HCT116 (cell line): ENCODE data around the gene DAP.

Experiments
- CEBPB ChIP-seq: IDR thresholded peaks from 2 replicates; pipeline ENCODE4 v1.6.1; 2012; ENCODE audit warnings: low read depth
- EZH2 ChIP-seq: fragments of 200-600 bp; sonication (generic); IDR thresholded peaks from 2 replicates; pipeline ENCODE4 v1.6.1; 2017; ENCODE audit warnings: antibody characterized with exemption, mixed run types
- POLR2A ChIP-seq: IDR thresholded peaks from 2 replicates; pipeline ENCODE4 v1.7.0; 2011; ENCODE audit warnings: borderline replicate concordance; ENCODE audit not compliant: insufficient read depth, insufficient read length; ENCODE audit errors: extremely low read depth
- POLR2AphosphoS5 ChIP-seq: IDR thresholded peaks from 2 replicates; pipeline ENCODE4 v1.6.1; 2011; ENCODE audit warnings: mild to moderate bottlenecking, low read depth, low read length, moderate library complexity
- SP1 ChIP-seq: IDR thresholded peaks from 2 replicates; pipeline ENCODE4 v1.6.1; 2012; ENCODE audit warnings: low read depth
- TF ChIP-seq, protein P1 (sequence below), 3 experiments: fragments of 200-600 bp in 1 of 3; sonication (generic) in 1 of 3; IDR thresholded peaks in 2 of 3; conservative IDR thresholded peaks in 1 of 3; 2 replicates each; pipeline ENCODE4 v1.5.1; 2012 to 2017; ENCODE audit warnings: low read depth in 2 of 3, low read length in 2 of 3, antibody characterized with exemption in 1 of 3, borderline replicate concordance in 1 of 3, control low read depth in 1 of 3, mild to moderate bottlenecking in 1 of 3, mixed read lengths in 1 of 3, mixed run types in 1 of 3, moderate library complexity in 1 of 3; ENCODE audit not compliant: insufficient read depth in 1 of 3
- TF ChIP-seq, protein P2 (sequence below): IDR thresholded peaks from 2 replicates; pipeline ENCODE4 v1.6.1; 2012
- TF ChIP-seq, protein P3 (sequence below): IDR thresholded peaks from 2 replicates; pipeline ENCODE4 v1.6.1; 2012

DNA sequence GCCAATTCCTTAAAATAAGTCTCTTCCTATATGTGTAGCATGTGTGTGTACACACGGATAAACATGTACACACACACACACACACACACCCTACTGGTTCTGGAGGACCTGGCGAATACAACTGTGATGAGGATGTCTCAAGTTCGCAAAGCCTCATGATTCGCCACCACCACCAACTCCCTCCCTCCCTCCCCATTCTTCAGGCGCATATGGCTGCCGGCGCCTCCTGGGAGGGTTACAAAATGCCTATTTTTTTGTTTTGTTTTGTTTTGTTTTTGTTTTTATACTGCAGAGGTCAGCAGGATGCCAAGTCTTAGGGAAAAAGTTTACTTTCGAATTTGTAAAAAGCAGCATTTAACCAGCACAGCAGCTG lies 88.0 kb downstream of the DAP start:
- TF ChIP-seq POLR2A (no peak), EZH2 (no peak), POLR2AphosphoS5 (no peak), CEBPB (no peak), SP1 (no peak)
- TF ChIP-seq, protein P1, sequence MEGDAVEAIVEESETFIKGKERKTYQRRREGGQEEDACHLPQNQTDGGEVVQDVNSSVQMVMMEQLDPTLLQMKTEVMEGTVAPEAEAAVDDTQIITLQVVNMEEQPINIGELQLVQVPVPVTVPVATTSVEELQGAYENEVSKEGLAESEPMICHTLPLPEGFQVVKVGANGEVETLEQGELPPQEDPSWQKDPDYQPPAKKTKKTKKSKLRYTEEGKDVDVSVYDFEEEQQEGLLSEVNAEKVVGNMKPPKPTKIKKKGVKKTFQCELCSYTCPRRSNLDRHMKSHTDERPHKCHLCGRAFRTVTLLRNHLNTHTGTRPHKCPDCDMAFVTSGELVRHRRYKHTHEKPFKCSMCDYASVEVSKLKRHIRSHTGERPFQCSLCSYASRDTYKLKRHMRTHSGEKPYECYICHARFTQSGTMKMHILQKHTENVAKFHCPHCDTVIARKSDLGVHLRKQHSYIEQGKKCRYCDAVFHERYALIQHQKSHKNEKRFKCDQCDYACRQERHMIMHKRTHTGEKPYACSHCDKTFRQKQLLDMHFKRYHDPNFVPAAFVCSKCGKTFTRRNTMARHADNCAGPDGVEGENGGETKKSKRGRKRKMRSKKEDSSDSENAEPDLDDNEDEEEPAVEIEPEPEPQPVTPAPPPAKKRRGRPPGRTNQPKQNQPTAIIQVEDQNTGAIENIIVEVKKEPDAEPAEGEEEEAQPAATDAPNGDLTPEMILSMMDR (IDR thresholded peaks at IDR 0.05 in 2 of 3, conservative IDR thresholded peaks at IDR 0.05 in 1 of 3; ENCODE audit: borderline replicate concordance in 1 of 3, insufficient read depth in 1 of 3, low read depth in 2 of 3, low read length in 2 of 3) = no peak
- TF ChIP-seq, protein P2, sequence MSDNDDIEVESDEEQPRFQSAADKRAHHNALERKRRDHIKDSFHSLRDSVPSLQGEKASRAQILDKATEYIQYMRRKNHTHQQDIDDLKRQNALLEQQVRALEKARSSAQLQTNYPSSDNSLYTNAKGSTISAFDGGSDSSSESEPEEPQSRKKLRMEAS = no peak
- TF ChIP-seq, protein P3, sequence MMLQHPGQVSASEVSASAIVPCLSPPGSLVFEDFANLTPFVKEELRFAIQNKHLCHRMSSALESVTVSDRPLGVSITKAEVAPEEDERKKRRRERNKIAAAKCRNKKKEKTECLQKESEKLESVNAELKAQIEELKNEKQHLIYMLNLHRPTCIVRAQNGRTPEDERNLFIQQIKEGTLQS = no peak
